Activated CD4-positive, alpha-beta T cell treated with anti-CD3 and anti-CD28 coated beads, Interleukin-2, amount 50 U/mL, for 24 hours (primary cell): ENCODE data around the gene MEIS1.

Experiments used
- DNase-seq, 2 donors: peaks; one replicate each; pipeline ENCODE4 v3.0.0-alpha.2; 2020; ENCODE audit warnings: low read depth in 1 of 2, low spot score in 1 of 2

The MEIS1 gene

DNA sequence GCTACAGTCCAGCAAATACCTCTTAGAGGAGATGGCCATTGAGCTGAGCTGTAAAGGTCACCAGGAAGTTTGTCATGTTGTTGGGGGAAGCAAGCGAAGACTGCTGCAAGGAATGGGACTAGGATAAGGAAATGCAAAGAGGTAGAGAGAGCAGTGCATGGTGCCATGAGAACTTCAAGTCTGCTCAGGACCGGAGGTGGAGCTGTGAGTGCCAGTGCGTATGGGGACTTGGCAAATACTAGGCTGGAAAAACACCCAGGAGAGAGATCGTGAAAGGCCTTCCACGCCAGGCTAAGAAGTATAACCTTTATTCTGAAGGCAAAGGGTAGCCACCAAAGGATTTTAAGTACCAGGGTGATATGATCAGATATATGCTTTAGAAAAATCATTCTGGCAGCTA lies 71.3 kb downstream of the MEIS1 start:
- DNase-seq = no peak

DNA sequence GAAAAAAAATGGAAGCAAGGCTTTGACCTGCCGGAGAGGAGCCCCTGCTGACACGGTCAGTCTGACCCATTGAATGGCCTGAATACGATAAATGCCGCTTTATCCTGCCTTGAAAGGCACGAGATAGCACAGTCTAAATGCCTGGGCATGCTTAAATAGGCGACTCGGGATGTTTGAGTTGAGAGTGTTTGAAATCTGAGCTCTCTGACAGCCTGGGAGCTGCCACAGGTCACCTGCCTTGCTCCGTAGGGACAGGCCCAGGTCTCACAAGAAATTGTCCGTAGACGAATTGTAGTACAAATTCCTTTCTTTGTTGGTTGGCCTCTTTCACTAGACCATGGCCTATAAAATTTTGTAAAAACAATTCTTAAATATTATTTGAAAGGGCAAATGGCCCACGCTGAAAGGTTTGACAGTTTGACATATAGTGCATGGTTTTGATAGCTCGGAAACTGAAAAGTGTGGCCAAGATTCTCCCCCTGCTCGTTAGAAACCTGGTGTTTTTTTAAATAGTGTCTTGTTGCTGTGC lies 72.8 kb downstream of the MEIS1 start:
- no peak for DNase-seq

DNA sequence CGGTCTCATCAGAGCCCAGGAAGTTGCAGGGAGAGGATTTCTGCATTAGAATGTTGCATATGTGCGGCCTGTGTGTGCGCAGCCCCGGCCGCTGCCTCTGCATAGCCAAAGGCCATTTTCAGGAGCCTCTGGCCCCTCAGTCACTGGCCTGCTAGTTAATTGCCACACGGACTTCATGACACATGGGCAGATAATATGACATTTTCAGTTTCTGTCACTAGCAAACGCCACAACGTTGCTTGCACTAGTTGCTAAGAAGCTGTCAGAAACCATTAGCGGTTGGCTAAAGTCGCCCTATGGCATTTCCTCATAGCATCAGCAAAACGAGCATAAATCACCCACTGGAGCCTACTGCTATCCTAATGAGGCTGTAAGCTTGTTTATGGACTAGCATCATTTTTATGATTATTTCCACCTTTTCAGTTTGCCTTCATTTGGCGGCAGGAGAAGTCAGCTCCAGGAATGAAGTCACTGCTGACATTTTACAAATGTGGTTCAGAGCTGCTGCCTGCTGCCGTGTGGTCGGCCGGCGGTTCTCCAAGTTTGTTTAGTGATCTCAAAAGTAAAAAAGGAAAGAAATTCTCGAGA lies 73.7 kb downstream of the MEIS1 start:
- DNase-seq = no peak

DNA sequence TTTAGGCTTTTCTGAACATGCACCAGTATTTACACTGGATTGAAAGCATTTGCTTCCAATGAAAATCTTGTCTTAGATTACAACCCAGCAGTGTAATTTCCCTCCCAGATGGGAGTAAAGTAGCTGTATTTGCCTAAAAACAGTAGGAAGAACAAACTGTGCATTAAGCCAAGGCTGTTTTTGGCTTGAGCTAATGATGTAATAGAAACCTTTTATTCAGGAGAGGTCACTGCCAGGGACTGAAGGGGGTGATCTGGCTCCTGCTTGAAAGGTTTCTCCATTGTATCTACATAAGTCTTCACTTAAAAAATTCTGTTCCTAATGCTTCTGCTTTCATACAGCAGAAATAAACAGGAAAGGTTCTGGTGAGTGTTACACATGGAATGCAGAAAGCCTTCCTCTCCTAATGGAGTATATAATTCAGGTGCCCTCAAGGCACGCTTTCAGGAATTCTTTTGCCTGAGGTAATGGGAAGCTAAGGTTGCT lies 74.4 kb downstream of the MEIS1 start:
- no peak for DNase-seq

DNA sequence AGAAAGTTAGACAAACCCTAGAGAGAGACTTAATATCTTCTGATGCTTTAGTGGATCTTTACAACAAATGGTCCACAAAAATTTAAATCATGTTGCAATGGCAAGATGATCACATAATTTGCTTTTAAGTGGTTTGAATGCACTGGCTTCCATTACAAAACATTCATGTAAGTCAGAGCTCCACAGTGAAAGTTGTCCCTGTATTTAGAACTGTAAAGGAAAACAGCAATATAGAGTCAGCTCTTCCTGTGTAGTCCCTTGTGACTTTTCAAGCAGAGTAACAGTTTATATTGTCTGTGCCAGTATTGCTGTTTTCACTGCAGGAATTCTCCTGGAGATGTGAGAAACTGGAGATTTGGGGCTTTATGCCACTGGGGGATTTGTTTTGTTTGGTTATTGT lies 77.7 kb downstream of the MEIS1 start:
- DNase-seq = no peak

DNA sequence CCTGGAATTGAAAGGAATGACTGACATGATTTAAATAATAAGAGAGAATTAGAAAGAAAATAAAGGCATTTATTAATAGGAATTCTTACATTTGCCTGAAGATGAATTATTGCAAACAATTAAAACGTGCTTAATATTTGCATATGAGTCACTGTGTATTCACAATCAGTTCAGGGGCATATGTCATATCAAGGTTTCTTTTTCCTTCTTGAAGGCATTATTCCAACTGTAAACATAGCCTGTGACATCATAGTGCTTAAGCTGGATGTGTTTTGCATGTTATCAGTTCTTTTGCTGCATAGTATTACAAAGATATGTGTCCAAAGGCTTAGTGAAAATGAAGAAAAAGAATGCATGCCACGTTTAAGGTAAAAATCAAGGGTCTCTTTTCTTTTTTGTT lies 80.8 kb downstream of the MEIS1 start:
- no peak for DNase-seq

DNA sequence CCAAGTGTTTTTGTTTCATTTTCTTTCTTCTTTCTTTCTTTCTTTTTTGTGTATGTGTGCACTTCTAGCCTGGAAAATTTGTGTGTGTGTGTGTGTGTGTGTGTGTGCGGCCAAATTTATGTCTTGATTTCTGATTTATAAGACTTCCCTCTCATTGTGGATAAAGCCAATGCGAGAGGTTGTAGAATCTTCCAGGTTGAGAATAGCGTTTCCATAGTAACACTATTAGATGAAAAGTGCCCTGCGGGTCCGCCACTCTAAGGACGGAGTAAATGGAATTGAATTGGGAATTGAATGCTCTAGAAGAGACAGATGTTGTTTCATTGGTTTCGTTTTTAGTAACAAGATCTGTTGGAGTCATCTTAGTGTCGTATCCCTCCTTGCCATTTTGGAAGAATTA lies 81.6 kb downstream of the MEIS1 start:
- DNase-seq = no peak

DNA sequence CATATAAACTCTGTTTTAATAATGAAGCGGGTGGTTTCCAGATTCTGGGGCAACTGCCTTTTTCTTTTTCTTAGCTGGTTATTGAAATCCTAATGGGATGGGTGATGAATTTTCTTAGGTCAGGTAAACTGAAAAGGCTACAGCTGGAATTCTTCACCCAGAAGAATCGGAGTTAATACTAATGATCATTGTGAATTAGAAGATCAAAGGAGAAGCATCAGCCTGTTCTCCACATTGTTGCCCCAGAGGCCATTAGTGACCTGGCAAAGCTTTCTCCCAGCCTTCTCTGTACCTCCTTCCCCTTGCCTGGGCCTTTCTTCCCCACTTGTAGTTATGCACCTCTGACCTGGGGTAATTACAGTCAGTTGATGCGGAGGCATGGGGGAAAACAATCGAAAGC lies 82.8 kb downstream of the MEIS1 start:
- DNase-seq = no peak

DNA sequence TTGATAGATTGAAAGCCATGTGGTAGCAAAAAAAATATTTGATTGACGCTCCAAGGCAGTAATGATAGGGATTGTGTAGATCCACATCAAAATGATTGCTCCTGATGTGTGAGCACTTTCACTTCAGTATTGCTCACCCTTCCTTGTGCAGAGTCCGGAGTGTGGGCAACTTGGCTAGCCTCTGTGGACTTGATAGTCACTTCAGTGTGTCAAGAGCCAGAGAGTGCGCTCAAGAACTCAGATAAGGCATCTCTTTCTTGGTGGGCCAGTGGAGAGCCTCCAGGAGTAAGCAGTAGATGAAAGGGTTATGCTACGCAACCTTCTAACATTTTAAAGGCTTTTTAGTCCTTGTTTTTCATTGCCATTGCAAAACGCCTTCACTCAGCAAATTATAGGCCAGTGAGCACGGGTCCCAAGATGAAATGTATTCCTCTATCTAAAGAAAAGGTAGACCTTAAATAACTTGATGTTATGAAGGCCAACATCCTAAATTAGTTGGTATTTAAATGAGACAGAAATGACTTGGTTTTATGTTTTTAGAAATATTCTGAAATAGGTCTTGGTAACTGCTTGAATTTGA lies 84.4 kb downstream of the MEIS1 start:
- DNase-seq = no peak

DNA sequence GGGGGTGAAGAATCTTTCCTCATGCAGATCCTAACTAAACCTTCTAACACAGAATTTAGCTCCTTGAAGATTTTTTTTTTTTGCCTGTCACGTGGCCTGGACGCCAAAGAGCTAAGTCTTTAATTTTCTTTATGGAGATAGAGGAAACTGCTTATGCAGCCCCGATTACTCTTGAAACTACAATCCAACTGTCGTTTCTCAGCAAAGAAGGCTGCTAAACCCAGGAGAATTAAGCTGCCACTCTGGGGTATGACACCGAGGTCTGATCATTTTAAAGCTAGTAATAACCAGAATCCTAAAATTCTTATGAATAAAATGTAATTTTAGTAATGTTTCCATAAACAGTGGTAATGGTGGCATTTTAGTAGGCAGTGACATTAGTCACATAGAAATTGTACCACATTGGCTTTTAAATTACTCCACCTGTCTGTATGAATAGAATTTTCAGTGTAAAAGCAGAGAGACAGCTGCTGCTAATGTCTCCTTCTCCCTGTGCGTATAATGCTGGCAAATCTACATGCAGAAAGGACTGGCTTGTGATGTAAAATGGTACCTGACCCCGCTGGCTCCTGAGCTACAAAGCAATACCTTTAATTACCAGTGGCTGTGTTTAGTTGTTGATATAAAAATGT lies 86.5 kb downstream of the MEIS1 start:
- DNase-seq = no peak

DNA sequence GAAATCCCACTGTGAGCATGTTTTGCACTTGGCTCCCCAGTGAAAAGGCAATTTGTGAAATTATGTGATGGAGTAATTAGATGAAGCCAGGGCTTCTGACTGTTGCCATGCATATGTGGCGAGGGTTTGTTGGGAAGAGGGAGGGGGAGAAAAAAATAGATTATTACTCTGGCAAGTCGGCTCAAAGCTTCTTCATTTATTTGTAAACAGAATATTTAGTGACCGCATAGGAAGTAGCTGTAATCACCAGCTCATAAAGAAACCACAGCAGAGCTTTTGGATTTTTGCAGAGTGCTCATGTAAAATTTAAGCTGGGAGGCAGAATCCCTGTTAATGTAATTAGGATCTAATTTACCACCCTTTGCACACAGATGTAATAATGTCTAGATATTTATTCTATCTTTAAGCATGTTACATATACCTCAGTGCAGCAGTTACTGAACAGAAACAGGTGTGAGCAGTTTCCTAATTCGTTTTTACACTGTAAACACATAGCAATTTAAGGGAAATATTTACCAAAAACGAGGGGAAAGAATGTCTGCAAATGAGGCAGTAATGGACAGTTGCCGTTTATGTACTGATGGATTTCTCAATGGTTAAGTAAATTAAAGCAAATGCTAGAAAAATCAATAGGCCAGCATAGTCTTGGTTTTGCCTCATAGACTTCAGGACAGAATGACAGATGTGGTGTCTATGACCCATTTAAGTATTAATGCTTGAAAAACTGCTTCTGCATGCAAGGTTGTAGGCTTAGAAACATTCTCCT lies 87.9 kb downstream of the MEIS1 start:
- no peak for DNase-seq

DNA sequence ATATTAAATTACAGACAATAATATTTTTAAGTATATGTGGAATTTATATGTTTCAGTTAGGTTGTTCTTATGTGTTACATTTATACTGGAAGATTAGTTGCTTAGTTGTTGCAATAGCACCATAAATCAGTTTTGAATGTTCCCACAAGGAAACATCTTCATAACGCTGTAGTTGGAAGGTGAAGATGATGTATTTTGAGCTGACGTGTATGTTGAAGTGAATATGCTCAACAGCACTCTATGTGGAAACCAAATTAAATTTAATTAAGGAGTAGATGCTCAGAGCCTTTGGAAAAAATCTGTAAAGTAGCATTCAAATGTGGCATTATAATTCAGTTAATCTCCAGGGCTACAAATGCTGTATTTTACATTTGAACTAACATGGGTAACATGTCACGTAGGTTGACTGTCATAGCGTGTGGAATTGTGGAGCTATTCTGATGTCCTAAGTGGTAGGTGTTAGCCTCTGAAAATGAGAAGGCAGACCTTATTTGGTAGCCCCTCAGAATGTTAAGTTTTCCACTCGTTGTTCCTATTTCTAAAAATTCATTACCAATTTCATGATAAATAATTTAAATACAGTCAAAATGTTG lies 88.5 kb downstream of the MEIS1 start:
- DNase-seq = no peak

DNA sequence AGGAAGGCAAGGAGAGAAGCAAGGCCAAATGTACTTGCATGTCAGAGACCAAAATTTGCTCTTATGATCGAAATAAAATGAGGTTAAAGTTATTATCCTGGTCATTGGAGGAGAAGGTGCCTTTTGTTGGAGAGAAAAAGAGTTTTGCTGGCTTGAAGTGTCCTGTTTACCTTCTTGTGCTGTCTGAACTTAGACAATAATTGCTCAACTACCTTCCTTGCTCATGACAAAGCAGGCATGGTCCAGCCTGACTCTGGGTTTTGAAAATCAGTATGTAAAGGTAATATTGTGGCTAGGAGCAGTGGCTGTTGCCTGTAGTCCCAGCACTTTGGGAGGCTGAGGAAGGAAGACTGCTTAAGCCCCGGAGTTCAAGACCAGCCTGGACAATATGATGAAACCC lies 89.1 kb downstream of the MEIS1 start:
- DNase-seq = no peak

DNA sequence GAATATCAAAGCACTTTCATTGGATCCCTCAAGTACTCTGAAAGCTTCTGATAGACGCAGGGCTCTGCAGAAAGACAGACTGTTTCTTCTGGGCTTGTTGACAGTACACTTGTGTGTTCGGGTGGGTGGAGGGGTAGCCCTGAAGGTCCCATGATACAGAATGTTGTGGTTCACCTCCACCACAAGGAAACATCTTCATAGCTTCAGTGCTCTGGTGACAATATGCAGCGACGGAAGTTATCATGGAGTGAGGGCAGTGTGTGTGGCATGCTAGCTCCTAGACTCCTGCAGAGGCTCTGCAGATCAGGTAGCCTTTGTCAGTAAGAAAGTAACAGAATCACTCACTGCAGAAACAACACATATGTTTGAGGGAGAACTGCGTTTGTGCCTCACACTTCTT lies 90.7 kb downstream of the MEIS1 start:
- DNase-seq = no peak

DNA sequence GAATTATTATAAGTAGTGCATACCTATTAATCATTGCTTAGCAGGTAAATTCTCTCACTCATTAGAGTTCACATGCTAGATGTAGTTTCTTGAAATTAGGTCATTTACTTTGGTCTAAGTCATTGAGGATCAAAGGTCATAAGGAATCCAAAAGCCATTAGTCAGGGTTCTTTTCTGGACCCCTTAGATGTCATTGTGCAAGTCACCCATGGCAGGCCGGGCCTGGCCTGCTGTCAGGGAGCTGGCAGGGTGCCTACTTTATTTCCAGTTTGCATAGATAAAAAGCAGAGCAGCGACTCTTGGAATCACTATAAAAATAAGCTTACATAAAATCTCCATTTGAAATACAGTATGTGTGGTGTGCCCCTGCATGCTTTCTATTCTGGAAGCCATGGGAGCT lies 91.3 kb downstream of the MEIS1 start:
- DNase-seq = no peak

DNA sequence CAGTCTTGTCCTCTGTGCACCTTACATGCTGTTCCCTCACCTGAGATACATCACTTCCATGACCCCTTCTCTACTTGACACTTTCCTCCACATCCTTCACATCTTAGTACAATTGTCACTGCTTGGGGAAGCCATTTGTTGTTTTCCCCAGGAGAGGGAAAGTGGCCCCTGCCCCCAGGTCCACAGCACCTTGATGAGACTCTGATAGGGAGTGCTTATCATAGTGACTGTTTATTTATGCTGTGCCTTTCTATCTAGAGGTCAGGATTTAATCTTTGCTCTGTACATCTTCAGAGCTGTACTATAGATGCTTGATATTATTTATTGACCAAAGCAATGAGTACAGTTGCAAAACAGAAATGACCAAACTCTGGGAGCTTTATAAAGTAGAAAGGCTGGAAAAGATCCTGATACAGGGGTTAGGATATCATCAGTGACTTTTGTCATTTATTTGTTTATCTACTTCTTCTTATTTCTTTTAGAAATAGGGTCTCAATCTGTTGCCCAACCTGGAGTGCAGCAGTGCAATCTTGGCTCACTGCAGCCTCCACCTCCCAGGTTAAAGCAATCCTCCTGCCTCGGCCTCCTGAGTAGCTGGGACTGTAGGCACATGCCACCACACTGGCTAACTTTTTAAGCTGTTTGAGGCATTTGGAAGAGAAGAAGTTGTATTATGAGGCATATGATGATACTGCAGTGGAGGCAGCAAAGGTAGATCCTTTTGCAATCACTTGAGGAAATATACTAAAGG lies 94.2 kb downstream of the MEIS1 start:
- no peak for DNase-seq

DNA sequence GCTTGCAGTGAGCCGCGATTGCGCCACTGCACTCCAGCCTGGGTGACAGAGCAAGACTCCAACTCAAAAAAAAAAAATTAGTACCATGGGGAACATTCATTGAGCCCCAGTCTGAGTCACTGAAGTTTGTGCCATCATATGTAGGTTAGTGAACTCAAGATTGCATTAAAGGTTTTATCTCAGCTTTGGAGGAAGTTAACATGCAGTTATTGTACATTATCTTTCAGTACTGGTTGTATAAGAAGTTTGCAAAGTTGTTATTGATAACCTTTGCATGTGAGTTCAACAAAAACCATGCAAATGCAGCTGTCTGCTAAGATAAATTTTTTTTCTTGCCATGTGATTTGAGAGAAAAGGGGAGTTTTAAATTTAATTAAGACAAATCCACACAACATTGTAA lies 95.7 kb downstream of the MEIS1 start:
- no peak for DNase-seq

DNA sequence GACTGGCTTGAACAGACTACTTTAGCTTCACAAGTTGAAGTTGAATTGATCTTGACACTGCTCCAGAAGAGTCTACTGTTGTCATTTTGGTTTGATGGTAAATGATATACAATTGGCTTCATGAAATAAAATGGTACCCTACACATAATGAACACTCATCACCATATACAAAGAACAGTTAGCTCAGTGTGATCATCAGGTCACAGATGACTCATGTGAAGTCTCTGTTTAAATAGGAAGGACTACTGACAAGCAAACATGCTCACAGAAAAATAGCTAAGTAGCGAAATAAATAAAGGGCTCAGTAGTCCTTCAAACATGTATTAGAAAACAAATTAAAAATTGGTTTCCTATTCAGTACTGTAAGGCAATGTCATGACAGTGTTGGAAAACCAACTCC lies 96.2 kb downstream of the MEIS1 start:
- DNase-seq = no peak

DNA sequence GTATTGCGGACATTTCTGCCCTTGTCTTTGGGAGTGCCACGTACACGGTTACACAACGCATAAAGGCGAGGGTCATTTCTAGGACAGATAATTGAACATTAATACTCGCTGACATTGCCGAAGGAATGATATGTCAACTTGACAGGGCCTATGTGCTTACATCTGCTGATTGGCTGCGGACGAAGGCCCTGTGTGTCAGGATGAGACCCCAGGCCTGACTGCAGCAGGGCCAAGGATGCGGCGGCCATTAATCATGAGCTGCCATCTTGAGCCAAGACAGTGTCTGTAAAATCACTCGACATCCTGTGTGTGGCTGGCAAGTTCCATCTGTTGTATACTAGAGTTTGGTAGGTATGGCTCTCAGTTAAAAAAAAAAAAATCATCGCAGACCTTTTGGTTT lies 96.6 kb downstream of the MEIS1 start:
- DNase-seq = no peak

DNA sequence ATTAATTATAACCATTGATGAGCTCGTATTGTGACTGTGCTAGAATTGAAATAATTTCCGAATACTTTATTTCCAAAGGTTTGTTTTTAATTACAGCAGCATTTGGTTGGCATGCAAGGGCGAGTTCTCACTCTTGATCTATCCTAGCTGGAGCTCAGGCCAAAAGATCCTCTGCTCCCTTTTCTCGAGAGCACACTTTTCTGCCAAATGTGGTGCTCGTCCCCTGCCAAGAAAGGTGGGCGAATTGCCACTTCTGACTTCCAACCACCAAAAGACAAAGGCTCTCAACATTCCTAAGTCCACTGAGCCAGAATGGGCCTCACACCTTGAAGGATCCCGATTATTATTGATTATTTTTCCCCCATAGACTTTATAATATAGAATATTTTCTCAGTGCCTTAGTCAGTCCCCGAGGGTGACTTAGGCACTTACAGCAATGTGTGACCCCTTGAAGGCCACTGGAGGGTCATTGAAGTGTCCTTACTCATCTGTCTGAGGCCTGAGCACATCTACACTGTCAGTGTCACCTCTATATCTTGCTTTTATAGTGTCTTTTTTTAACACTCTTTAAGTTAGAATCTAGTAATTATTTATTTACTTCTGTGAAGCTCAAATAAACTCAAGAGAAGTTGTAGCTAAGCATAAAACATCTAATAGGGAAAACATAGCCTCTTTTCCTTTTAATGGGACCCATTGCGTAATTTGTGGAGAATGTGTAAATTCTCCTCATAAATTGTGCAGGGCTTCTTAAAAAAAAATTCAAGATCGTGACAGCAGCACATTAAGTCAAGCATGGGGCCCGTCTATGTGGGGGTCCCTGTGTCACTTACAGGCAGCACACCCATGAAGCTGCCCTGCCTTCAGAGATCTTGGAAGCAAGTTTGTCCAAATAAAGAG lies 98.3 kb downstream of the MEIS1 start:
- DNase-seq = no peak
